Ovary (tissue), 9 donors: Measurements from ENCODE around the gene ALOX5. TPM values are rescaled to one million over a fixed set of nuclear protein-coding genes. Genes with fewer than 3 reads are reported as not detected.

ENCODE experiments used
- DNase-seq, 5 donors: peaks; one replicate each; pipeline ENCODE4 v3.0.0-alpha.2; 2019 to 2020
- H3K27ac ChIP-seq, 2 donors: fragments of 200-600 bp; one replicate each; pipeline versions ENCODE4 v1.5.1 to v1.8.0; 2019 to 2022
- H3K27me3 ChIP-seq: fragments of 200-600 bp; one replicate; pipeline ENCODE4 v1.8.0; 2022
- H3K36me3 ChIP-seq: fragments of 200-600 bp; sonication (generic); one replicate; pipeline ENCODE4 v1.5.1; 2019
- H3K4me1 ChIP-seq: one replicate; pipeline ENCODE4 v1.8.1; 2013; ENCODE audit warnings: mild to moderate bottlenecking, moderate library complexity; ENCODE audit not compliant: insufficient read depth
- H3K4me3 ChIP-seq: fragments of 200-600 bp; sonication (generic); one replicate; pipeline ENCODE4 v1.5.1; 2017
- H3K9me3 ChIP-seq, 2 donors: fragments of 200-600 bp in 1 of 2; sonication (generic) in 1 of 2; one replicate each; pipeline versions ENCODE4 v1.5.1 to v1.8.1; 2013 to 2019; ENCODE audit warnings: mild to moderate bottlenecking in 1 of 2, moderate library complexity in 1 of 2
- EP300 ChIP-seq: sonication (generic); formaldehyde crosslinking; IDR thresholded peaks from one replicate; pipeline ENCODE4 v1.6.1; 2017; ENCODE audit warnings: antibody characterized with exemption
- POLR2A ChIP-seq: fragments of 450-650 bp; IDR thresholded peaks from one replicate; pipeline ENCODE4 v1.6.1; 2017; ENCODE audit warnings: antibody characterized with exemption, mild to moderate bottlenecking, moderate library complexity
- WGBS, 3 donors: extraction: QIAGEN DNeasy Blood & Tissue Kit in 1 of 3; methylation state at CpG; one replicate each; pipeline versions ENCODE4 v1.1.5 to v1.1.7; 2013 to 2017; 5-methylcytosine and 5-hydroxymethylcytosine counted together
- intact Hi-C, 4 donors: fragments of 100-400 bp; cut with DNase I; formaldehyde crosslinking; loops; one replicate each; pipeline versions ENCODE4 v1.11.0 to v1.15.1; 2022 to 2023
- polyA plus RNA-seq, 2 donors: library from polyadenylated mRNA; stranded (reverse); fragments of 200-250 nt in 1 of 2; fragments of 350-450 nt in 1 of 2; fragmentation: Illumina TruSeq in 1 of 2; extraction: RNeasy Lipid Tissue Mini Kit (QIAGEN cat#74804) in 1 of 2; gene quantifications; one replicate each; pipeline ENCODE4 v1.2.3, GENCODE V29; 2013 to 2014
- total RNA-seq, 7 donors: library from RNA; depleted of rRNA in 2 of 7; stranded (reverse); fragments of >200 nt in 2 of 7; fragmentation: NEBNext Ultra II Directional in 3 of 7; extraction: Animal tissue kit (Norgen Biotek cat#: 25700) in 3 of 7; gene quantifications; one replicate each; pipeline versions ENCODE4 v1.1.0 to v1.2.4, GENCODE V29; 2016 to 2023
- TF ChIP-seq, protein P1 (sequence below), 3 donors: fragments of 450-650 bp in 2 of 3; fragments of 200-600 bp in 1 of 3; IDR thresholded peaks; one replicate each; pipeline versions ENCODE4 v1.5.1 to v1.8.0; 2016 to 2022; ENCODE audit warnings: antibody characterized with exemption in 3 of 3, mild to moderate bottlenecking in 1 of 3
- donor health status: DM: no; HTN: no; CAD: no; lungs with moderate emphysema.
- donor health status: DM: no; HTN: no; CAD: no.
- donor health status: Bipolar disorder and iron deficiency.
- donor health status: DM: yes; HTN: yes; CAD: no.
- donor health status: DM: no; HTN: no; CAD: no.
- donor health status: DM: yes; HTN: yes; CAD: no.

Gene ALOX5
- total and polyA plus RNA-seq, 9 donors, result 1.7 to 17.7 (median 6.3) TPM

DNA sequence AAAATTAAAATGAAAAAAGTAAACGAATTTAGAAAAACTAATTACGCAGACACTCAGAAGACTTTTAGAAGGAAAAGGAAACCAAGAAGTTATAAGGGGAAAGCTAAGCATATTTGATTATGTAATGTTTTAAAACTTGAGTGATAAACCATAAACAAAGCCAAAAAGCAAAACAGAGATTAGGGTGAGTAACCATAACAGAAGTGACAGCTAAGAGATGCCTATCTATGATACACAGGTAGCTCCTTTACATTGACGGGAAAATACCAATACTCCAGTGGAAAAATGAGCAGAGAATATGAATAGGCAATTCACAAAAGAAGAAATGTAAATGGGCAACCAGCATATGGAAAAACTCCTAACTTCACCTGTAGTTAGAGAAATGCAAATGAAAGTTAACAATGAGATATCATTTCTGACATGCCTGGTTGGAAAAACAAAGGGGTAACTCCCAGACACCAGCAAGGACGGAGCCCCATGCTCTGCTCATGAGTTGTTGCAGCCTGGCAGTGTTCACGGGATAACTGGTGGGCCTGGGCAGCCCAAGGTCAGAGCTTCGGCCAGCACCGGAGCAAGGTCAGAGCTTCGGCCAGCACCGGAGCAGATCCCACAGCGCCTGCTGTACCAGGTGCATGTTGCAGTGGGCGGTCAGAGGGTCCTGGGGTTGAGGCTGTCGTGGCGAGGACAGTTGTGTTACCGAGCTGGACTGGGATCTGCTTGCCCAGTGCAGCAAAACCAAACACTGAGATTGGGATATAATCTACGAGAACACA lies 58.9 kb downstream of the ALOX5 start:
- WGBS, 3 donors, result 51 to 72% (median 56%) methylated on average over 15 of the region's 15 CpGs
- H3K27me3 ChIP-seq, result no peaks in the 10 kb centered on the region
- H3K9me3 ChIP-seq, result no peaks in the 10 kb centered on the region
- no peak for DNase-seq
- intact Hi-C loops, result no loop called here
- H3K4me3 ChIP-seq, result no peak overlapping the region
- TF ChIP-seq POLR2A, result no peak
- TF ChIP-seq EP300, result no peak
- TF ChIP-seq, protein P1, sequence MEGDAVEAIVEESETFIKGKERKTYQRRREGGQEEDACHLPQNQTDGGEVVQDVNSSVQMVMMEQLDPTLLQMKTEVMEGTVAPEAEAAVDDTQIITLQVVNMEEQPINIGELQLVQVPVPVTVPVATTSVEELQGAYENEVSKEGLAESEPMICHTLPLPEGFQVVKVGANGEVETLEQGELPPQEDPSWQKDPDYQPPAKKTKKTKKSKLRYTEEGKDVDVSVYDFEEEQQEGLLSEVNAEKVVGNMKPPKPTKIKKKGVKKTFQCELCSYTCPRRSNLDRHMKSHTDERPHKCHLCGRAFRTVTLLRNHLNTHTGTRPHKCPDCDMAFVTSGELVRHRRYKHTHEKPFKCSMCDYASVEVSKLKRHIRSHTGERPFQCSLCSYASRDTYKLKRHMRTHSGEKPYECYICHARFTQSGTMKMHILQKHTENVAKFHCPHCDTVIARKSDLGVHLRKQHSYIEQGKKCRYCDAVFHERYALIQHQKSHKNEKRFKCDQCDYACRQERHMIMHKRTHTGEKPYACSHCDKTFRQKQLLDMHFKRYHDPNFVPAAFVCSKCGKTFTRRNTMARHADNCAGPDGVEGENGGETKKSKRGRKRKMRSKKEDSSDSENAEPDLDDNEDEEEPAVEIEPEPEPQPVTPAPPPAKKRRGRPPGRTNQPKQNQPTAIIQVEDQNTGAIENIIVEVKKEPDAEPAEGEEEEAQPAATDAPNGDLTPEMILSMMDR (IDR thresholded peaks at IDR 0.05), result no peak
- H3K36me3 ChIP-seq, result no peaks in the 10 kb centered on the region
- H3K27ac ChIP-seq, result no peak overlapping the region
- H3K4me1 ChIP-seq, result no peaks in the 10 kb centered on the region

DNA sequence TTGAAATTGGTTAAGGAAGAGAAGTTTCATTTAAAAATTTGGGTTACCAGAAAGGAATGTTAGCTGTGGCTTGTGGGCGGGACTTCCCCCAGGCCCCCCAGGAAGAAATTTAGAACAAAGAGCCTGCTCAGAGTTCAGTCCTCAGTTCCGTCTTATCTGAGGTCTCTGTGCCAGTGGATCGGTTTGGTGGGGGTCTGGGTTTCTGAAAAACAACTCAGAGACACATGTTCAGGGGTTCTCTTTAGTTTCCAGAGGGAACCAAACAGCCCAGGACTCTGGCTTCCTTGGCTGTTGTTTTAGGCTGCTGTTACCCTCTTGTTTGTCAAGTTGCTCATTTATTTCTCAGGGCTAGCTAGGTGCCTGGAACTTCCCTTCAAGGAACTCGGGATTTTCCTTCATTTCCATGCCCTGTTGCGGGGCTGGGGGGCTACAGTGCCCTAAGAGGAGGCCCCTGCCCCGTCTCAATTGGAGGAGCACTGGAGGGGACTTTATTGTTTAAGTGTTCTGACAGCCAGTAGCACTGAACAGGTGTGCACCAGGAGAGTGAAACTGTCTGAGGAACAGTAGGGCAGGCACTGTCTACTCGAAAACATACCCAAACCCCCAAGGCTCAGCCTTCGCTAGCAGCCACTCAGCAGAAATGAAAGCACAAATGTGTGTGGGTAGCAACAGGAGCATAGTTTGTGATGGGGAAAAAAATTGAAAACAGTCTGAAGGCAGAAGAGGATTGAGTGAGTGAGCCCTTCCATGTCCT lies 59.9 kb downstream of the ALOX5 start:
- TF ChIP-seq EP300, result no peak
- TF ChIP-seq, protein P1 (IDR thresholded peaks at IDR 0.05), result no peak
- TF ChIP-seq POLR2A, result no peak
- no peak for DNase-seq
- no peaks in the 10 kb centered on the region for H3K4me1 ChIP-seq
- no peak overlapping the region for H3K4me3 ChIP-seq
- WGBS, 3 donors, result 74 to 82% (median 80%) methylated on average over 8 of the region's 8 CpGs
- H3K27ac ChIP-seq, result no peak overlapping the region
- H3K36me3 ChIP-seq, result no peaks in the 10 kb centered on the region
- intact Hi-C loops, result no loop called here
- H3K9me3 ChIP-seq, result no peaks in the 10 kb centered on the region
- H3K27me3 ChIP-seq, result no peaks in the 10 kb centered on the region

DNA sequence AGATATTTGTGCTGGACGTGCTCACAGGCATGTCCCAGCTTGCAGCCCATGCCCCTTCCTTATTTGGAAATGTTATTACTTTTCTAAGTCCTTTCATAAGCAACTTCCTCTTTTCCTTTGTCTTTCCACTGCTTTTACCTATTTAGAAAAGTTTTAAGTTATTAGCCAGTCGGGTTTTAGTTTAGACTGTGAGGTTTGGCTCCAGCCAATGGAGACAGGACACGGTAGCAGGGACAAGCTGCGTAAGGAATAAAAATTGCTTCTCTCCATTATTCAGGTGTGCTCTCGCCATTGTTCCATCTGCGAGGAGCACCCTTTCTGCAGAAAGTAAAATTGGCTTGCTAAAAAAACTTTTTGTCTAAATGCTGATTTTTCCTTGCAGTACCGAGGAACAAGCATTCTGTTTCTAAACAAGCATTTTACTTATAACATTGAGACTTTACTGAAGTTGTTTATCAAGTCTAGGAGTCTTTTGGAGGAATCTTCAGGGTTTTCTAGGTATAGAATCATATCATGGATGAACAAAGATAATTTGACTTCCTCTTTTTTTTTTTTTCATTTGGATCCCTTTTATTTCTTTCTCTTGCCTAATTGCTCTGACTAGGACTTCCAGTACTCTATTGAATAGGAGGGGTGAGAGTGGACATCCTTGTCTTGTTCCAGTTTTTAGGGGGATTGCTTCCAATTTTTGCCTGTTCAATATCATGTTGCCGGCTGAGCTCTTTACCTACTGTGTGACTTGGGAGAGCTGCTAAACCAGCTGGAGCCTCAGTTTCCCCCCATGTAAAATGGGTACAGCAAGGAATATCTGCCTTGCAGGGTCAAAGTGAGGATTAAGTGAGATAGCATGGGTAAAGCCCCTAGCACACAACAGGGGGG lies 63.8 kb downstream of the ALOX5 start:
- intact Hi-C loops, result no loop called here
- Histone ChIP-seq H3K9me3 (no peaks in the 10 kb centered on the region), H3K4me1 (no peaks in the 10 kb centered on the region), H3K4me3 (no peak overlapping the region), H3K36me3 (no peaks in the 10 kb centered on the region), H3K27ac (no peak overlapping the region), H3K27me3 (no peaks in the 10 kb centered on the region)
- no peak for DNase-seq
- 76 to 79% (median 77%) methylated on average over 8 of the region's 8 CpGs for WGBS, 3 donors
- TF ChIP-seq, protein P1 (IDR thresholded peaks at IDR 0.05), result no peak
- TF ChIP-seq POLR2A (no peak), EP300 (no peak)

DNA sequence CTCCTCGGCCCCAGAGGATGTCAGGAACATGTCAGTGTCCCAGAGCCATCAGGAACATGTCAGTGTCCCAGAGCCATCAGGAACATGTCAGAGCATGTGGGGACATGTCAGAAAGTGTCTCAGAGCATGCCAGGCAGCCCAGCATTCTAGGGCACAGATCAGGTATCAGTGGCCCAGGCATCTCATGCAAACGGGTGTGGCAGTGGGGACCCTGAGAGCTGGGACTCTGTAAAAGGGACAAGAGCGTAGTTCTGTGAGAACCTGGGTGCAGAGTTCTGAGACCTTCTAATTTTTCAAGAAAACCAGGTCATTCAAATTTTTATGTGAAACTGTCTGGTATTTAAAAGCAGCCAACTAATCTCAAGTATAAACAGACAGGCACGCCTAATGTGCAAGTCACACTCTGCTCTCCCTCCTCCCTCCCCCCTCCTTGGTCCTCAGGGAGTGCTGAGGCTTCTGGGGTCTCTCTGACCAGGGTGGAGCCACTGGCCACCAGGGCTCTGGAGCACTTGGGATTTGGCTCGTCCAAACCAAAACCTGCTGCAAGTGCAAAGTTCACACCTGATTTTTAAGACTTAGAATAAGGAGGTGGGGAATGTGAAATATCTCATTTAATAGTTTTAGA lies 64.6 kb downstream of the ALOX5 start:
- no peaks in the 10 kb centered on the region for H3K4me1 ChIP-seq
- H3K36me3 ChIP-seq, result no peaks in the 10 kb centered on the region
- 55 to 73% (median 66%) methylated on average over 5 of the region's 5 CpGs for WGBS, 3 donors
- no peaks in the 10 kb centered on the region for H3K9me3 ChIP-seq
- TF ChIP-seq EP300 (no peak), POLR2A (no peak)
- TF ChIP-seq, protein P1 (IDR thresholded peaks at IDR 0.05), result no peak
- H3K27me3 ChIP-seq, result no peaks in the 10 kb centered on the region
- H3K4me3 ChIP-seq, result no peak overlapping the region
- H3K27ac ChIP-seq, result no peak overlapping the region
- intact Hi-C loops, result no loop called here
- no peak for DNase-seq
